ENCODE measurements around the gene SRI. TPM values are rescaled to one million over a fixed set of nuclear protein-coding genes. Genes with fewer than 3 reads are reported as not detected.
"Not testable (repeated sequence)": the region's sequence is repeated elsewhere in the genome, so short reads cannot be mapped to it uniquely, and the experiment has no call there.

Gene SRI
- total RNA-seq, 1 experiment from 2014 or later: 168 TPM

GRCh38 chr7:88202278-88202677 lies 17.6 kb downstream of the SRI start:
- in situ Hi-C loops (cut with HindIII; ENCODE audit: low pct_unique_long_range_greater_than_20kb, low sequenced_read_pairs): no loop called here
- DNase-seq (ENCODE audit: low read depth, low spot score): no peak

GRCh38 chr7:88201305-88201704 lies 18.5 kb downstream of the SRI start:
- DNase-seq (ENCODE audit: low read depth, low spot score): no peak
- in situ Hi-C loops (cut with HindIII; ENCODE audit: low pct_unique_long_range_greater_than_20kb, low sequenced_read_pairs): no loop called here

- in situ Hi-C loops (cut with HindIII; ENCODE audit: low pct_unique_long_range_greater_than_20kb, low sequenced_read_pairs): no loop called here
- no peak for DNase-seq (ENCODE audit: low read depth, low spot score)
Observed at GRCh38 chr7:88200789-88201188, 19.0 kb downstream of the SRI start.

- in situ Hi-C loops (cut with HindIII; ENCODE audit: low pct_unique_long_range_greater_than_20kb, low sequenced_read_pairs): no loop called here
- no peak for DNase-seq (ENCODE audit: low read depth, low spot score)
Observed at GRCh38 chr7:88200261-88200660, 19.6 kb downstream of the SRI start.

GRCh38 chr7:88191911-88192310 lies 27.9 kb downstream of the SRI start:
- in situ Hi-C loops (cut with HindIII; ENCODE audit: low pct_unique_long_range_greater_than_20kb, low sequenced_read_pairs): no loop called here
- no peak for DNase-seq (ENCODE audit: low read depth, low spot score)

- in situ Hi-C loops (cut with HindIII; ENCODE audit: low pct_unique_long_range_greater_than_20kb, low sequenced_read_pairs): no loop called here
Observed at GRCh38 chr7:88185650-88186049, 34.2 kb downstream of the SRI start.

GRCh38 chr7:88184848-88185304 lies 35.0 kb downstream of the SRI start:
- DNase-seq (ENCODE audit: low read depth, low spot score): peak; percentile 24
- in situ Hi-C loops (cut with HindIII; ENCODE audit: low pct_unique_long_range_greater_than_20kb, low sequenced_read_pairs): no loop called here

More at GRCh38 chr7:88185650-88186049, 34.2 kb downstream of the SRI start:
- DNase-seq (ENCODE audit: low read depth, low spot score): no peak

- DNase-seq (ENCODE audit: low read depth, low spot score): no peak
- in situ Hi-C loops (cut with HindIII; ENCODE audit: low pct_unique_long_range_greater_than_20kb, low sequenced_read_pairs): no loop called here
Observed at GRCh38 chr7:88183051-88183450, 36.8 kb downstream of the SRI start.

- DNase-seq (ENCODE audit: low read depth, low spot score): no peak
- in situ Hi-C loops (cut with HindIII; ENCODE audit: low pct_unique_long_range_greater_than_20kb, low sequenced_read_pairs): no loop called here
Observed at GRCh38 chr7:88176190-88176589, 43.6 kb downstream of the SRI start.

GRCh38 chr7:88172842-88173241 lies 47.0 kb downstream of the SRI start:
- in situ Hi-C loops (cut with HindIII; ENCODE audit: low pct_unique_long_range_greater_than_20kb, low sequenced_read_pairs): no loop called here

GRCh38 chr7:88169717-88170320 lies 50.0 kb downstream of the SRI start:
- in situ Hi-C loops (cut with HindIII; ENCODE audit: low pct_unique_long_range_greater_than_20kb, low sequenced_read_pairs): no loop called here
- peak; percentile 55 for DNase-seq (ENCODE audit: low read depth, low spot score)

More at GRCh38 chr7:88172842-88173241, 47.0 kb downstream of the SRI start:
- DNase-seq (ENCODE audit: low read depth, low spot score): no peak

GRCh38 chr7:88167721-88168120 lies 52.1 kb downstream of the SRI start:
- no peak for DNase-seq (ENCODE audit: low read depth, low spot score)
- in situ Hi-C loops (cut with HindIII; ENCODE audit: low pct_unique_long_range_greater_than_20kb, low sequenced_read_pairs): no loop called here

GRCh38 chr7:88167223-88167622 lies 52.6 kb downstream of the SRI start:
- in situ Hi-C loops (cut with HindIII; ENCODE audit: low pct_unique_long_range_greater_than_20kb, low sequenced_read_pairs): no loop called here
- DNase-seq (ENCODE audit: low read depth, low spot score): no peak

- no peak for DNase-seq (ENCODE audit: low read depth, low spot score)
- in situ Hi-C loops (cut with HindIII; ENCODE audit: low pct_unique_long_range_greater_than_20kb, low sequenced_read_pairs): no loop called here
Observed at GRCh38 chr7:88165697-88166096, 54.1 kb downstream of the SRI start.

GRCh38 chr7:88159741-88160140 lies 60.1 kb downstream of the SRI start:
- in situ Hi-C loops (cut with HindIII; ENCODE audit: low pct_unique_long_range_greater_than_20kb, low sequenced_read_pairs); DNase-seq (ENCODE audit: low read depth, low spot score): not testable (repeated sequence)

- in situ Hi-C loops (cut with HindIII; ENCODE audit: low pct_unique_long_range_greater_than_20kb, low sequenced_read_pairs): no loop called here
- DNase-seq (ENCODE audit: low read depth, low spot score): no peak
Observed at GRCh38 chr7:88156356-88156755, 63.5 kb downstream of the SRI start.

- in situ Hi-C loops (cut with HindIII; ENCODE audit: low pct_unique_long_range_greater_than_20kb, low sequenced_read_pairs): no loop called here
- DNase-seq (ENCODE audit: low read depth, low spot score): no peak
Observed at GRCh38 chr7:88155756-88156155, 64.1 kb downstream of the SRI start.

Measured in SK-MEL-5 (cell line).